Stomach (tissue), 4 donors: Measurements from ENCODE around the gene ZNF746.

Source experiments
- EP300 ChIP-seq: sonication (generic); formaldehyde crosslinking; IDR thresholded peaks from one replicate; pipeline ENCODE4 v1.6.1; 2017; ENCODE audit warnings: antibody characterized with exemption
- POLR2A ChIP-seq, 4 donors: fragments of 450-650 bp; IDR thresholded peaks; one replicate each; pipeline ENCODE4 v1.6.1; 2016; ENCODE audit warnings: antibody characterized with exemption in 4 of 4, control low read depth in 2 of 4, mild to moderate bottlenecking in 1 of 4, moderate library complexity in 1 of 4
- POLR2AphosphoS5 ChIP-seq, 3 donors: sonication (generic); formaldehyde crosslinking; IDR thresholded peaks; one replicate each; pipeline ENCODE4 v1.6.1; 2016; ENCODE audit warnings: antibody characterized with exemption in 3 of 3
- TF ChIP-seq, protein P1 (sequence below), 7 experiments: fragments of 450-650 bp in 4 of 7; fragments of 200-600 bp in 3 of 7; sonication (generic) in 3 of 7; IDR thresholded peaks; one replicate each; pipeline ENCODE4 v1.5.1; 2016 to 2019; ENCODE audit warnings: antibody characterized with exemption in 7 of 7, control low read depth in 2 of 7, mild to moderate bottlenecking in 1 of 7

DNA sequence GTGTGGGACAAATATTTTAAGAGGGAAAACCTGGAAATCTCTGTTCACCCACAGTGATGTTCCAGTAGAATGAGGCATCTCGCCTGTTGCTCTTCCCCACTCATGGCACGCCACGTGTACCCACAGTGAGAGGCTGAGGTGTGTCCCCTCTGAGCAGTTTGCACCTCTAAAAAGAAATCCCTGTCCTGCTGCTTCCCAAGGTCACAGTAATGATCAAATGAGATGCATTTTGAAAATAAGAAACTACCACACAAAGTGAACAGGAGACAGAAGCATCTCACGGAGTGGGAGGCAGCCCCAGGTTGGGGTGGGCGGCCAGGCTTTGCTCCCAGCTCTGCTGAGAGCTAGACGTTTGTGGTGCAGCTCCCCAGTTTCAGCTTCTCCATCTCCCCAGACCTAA lies 24.4 kb downstream of the ZNF746 start:
- TF ChIP-seq, protein P1, sequence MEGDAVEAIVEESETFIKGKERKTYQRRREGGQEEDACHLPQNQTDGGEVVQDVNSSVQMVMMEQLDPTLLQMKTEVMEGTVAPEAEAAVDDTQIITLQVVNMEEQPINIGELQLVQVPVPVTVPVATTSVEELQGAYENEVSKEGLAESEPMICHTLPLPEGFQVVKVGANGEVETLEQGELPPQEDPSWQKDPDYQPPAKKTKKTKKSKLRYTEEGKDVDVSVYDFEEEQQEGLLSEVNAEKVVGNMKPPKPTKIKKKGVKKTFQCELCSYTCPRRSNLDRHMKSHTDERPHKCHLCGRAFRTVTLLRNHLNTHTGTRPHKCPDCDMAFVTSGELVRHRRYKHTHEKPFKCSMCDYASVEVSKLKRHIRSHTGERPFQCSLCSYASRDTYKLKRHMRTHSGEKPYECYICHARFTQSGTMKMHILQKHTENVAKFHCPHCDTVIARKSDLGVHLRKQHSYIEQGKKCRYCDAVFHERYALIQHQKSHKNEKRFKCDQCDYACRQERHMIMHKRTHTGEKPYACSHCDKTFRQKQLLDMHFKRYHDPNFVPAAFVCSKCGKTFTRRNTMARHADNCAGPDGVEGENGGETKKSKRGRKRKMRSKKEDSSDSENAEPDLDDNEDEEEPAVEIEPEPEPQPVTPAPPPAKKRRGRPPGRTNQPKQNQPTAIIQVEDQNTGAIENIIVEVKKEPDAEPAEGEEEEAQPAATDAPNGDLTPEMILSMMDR (IDR thresholded peaks at IDR 0.05): no peak
- no peak for TF ChIP-seq POLR2A (IDR thresholded peaks at IDR 0.05)
- TF ChIP-seq POLR2AphosphoS5 (IDR thresholded peaks at IDR 0.05): no peak
- TF ChIP-seq EP300: no peak
